Right atrium auricular region (tissue), 2 donors: Measurements from ENCODE around the gene SLC26A1. TPM values are rescaled to one million over a fixed set of nuclear protein-coding genes. Genes with fewer than 3 reads are reported as not detected.
A peak's percentile ranks its signal among the peaks of the same experiment; 100 is the strongest.
"Not testable (repeated sequence)": the region's sequence is repeated elsewhere in the genome, so short reads cannot be mapped to it uniquely, and the experiment has no call there.

Experiments
- DNase-seq: peaks from one replicate; pipeline ENCODE4 v3.0.0-alpha.2; 2019; ENCODE audit warnings: low spot score
- H3K27ac ChIP-seq, 2 donors: fragments of 200-600 bp; sonication (generic); 1 replicate in 1 of 2; 2 replicates in 1 of 2; pipeline ENCODE4 v1.5.1; 2016 to 2019
- H3K27me3 ChIP-seq, 2 donors: fragments of 200-600 bp; sonication (generic); one replicate each; pipeline versions ENCODE4 v1.5.1 to v1.6.0; 2017 to 2019
- H3K36me3 ChIP-seq: fragments of 200-600 bp; sonication (generic); one replicate; pipeline ENCODE4 v1.5.1; 2016
- H3K4me1 ChIP-seq, 2 donors: fragments of 200-600 bp; sonication (generic); one replicate each; pipeline versions ENCODE4 v1.5.1 to v1.6.0; 2017 to 2019
- H3K4me3 ChIP-seq, 2 donors: fragments of 200-600 bp; sonication (generic); 1 replicate in 1 of 2; 2 replicates in 1 of 2; pipeline ENCODE4 v1.5.1; 2017 to 2019; ENCODE audit warnings: mild to moderate bottlenecking in 1 of 2, moderate library complexity in 1 of 2
- H3K9me3 ChIP-seq, 2 donors: fragments of 200-600 bp; sonication (generic); one replicate each; pipeline ENCODE4 v1.5.1; 2019
- CTCF ChIP-seq, 2 donors: fragments of 200-600 bp; sonication (generic); IDR thresholded peaks; one replicate each; pipeline ENCODE4 v1.5.1; 2019; ENCODE audit warnings: antibody characterized with exemption in 2 of 2
- total RNA-seq, 2 donors: library from RNA; depleted of rRNA; stranded (reverse); fragments of >200 nt; gene quantifications; one replicate each; pipeline ENCODE4 v1.1.0, GENCODE V29; 2016

The SLC26A1 gene
- total RNA-seq, 2 donors from 2014 or later: not detected

GRCh38 chr4:982291-982690, 10.9 kb downstream of the SLC26A1 start:
- no peaks in the 10 kb centered on the region for H3K9me3 ChIP-seq
- H3K27me3 ChIP-seq: no peaks in the 10 kb centered on the region
- no peak for TF ChIP-seq CTCF (IDR thresholded peaks at IDR 0.05)
- no peak overlapping the region for H3K27ac ChIP-seq
- DNase-seq: no peak
- no peak overlapping the region for H3K4me3 ChIP-seq
- peaks cover 0 to 16% of the 10 kb centered on the region in 2 donors for H3K4me1 ChIP-seq
- H3K36me3 ChIP-seq: no peaks in the 10 kb centered on the region

GRCh38 chr4:978957-979701, 14.1 kb downstream of the SLC26A1 start:
- no peak overlapping the region for H3K4me3 ChIP-seq
- no peaks in the 10 kb centered on the region for H3K9me3 ChIP-seq
- H3K27me3 ChIP-seq: no peaks in the 10 kb centered on the region
- no peaks in the 10 kb centered on the region for H3K36me3 ChIP-seq
- no peaks in the 10 kb centered on the region for H3K4me1 ChIP-seq
- no peak for DNase-seq
- no peak overlapping the region for H3K27ac ChIP-seq
- TF ChIP-seq CTCF (IDR thresholded peaks at IDR 0.05): no peak

- not testable (repeated sequence) for H3K4me3 ChIP-seq, H3K9me3 ChIP-seq, DNase-seq, H3K27me3 ChIP-seq, H3K27ac ChIP-seq, H3K36me3 ChIP-seq
- peaks cover 0 to 24% of the 10 kb centered on the region in 2 donors for H3K4me1 ChIP-seq
These were observed 17.2 kb downstream of the SLC26A1 start for GRCh38 chr4:976016-976415.

- no peaks in the 10 kb centered on the region for H3K27me3 ChIP-seq
- H3K36me3 ChIP-seq: no peaks in the 10 kb centered on the region
- peaks cover 0 to 24% of the 10 kb centered on the region in 2 donors for H3K4me1 ChIP-seq
- H3K9me3 ChIP-seq: no peaks in the 10 kb centered on the region
- no peak overlapping the region for H3K27ac ChIP-seq
- no peak for TF ChIP-seq CTCF (IDR thresholded peaks at IDR 0.05)
- H3K4me3 ChIP-seq: no peak overlapping the region
- no peak for DNase-seq
These were observed 18.5 kb downstream of the SLC26A1 start for GRCh38 chr4:974668-975067.

GRCh38 chr4:973431-974397, 19.5 kb downstream of the SLC26A1 start, which contains the start of gene DGKQ:
TSS of gene DGKQ (minus strand) at chr4:973569. CDS start at chr4:973482, 87 bp downstream.
- H3K27ac ChIP-seq: peak within 1 kb of the TSS in 1 of 2 donors; percentile 21
- peak; percentile 87 for DNase-seq
- peak within 1 kb of the TSS; percentile 72 to 80 for H3K4me3 ChIP-seq
- no peak for TF ChIP-seq CTCF (IDR thresholded peaks at IDR 0.05)
- no peaks in the 10 kb centered on the region for H3K36me3 ChIP-seq
- H3K27me3 ChIP-seq: no peaks in the 10 kb centered on the region
- H3K4me1 ChIP-seq: peaks cover 0 to 24% of the 10 kb centered on the region in 2 donors
- no peaks in the 10 kb centered on the region for H3K9me3 ChIP-seq
